Gastrocnemius medialis (tissue), 4 donors: ENCODE data around the gene ENTPD8.

Experiments used
- CTCF ChIP-seq, 5 experiments: fragments of 450-650 bp in 3 of 5; fragments of 200-600 bp in 2 of 5; sonication (generic) in 2 of 5; IDR thresholded peaks in 4 of 5; conservative IDR thresholded peaks in 1 of 5; 1 replicate in 4 of 5; 2 replicates in 1 of 5; pipeline ENCODE4 v1.5.1; 2016 to 2019; ENCODE audit warnings: antibody characterized with exemption in 5 of 5, mild to moderate bottlenecking in 3 of 5, moderate library complexity in 3 of 5
- POLR2A ChIP-seq, 2 donors: fragments of 450-650 bp; IDR thresholded peaks; one replicate each; pipeline ENCODE4 v1.6.1; 2017; ENCODE audit warnings: antibody characterized with exemption in 2 of 2, mild to moderate bottlenecking in 2 of 2, moderate library complexity in 2 of 2

GRCh38 chr9:137407590-137408300 is 33.4 kb downstream of the ENTPD8 start:
- TF ChIP-seq CTCF (IDR thresholded peaks at IDR 0.05 in 4 of 5, conservative IDR thresholded peaks at IDR 0.05 in 1 of 5): no peak
- no peak for TF ChIP-seq POLR2A (IDR thresholded peaks at IDR 0.05)
